Endothelial cell of umbilical vein (primary cell): ENCODE measurements around the gene ZEB1. TPM values are rescaled to one million over a fixed set of nuclear protein-coding genes. Genes with fewer than 3 reads are reported as not detected.

Experiments
- BruUV-seq: library from RNA; stranded (reverse); fragments of 400-500 nt; replicated peaks from 2 replicates; lab custom pipeline; 2021; lab: Mats Ljungman, UMichigan
- CTCF ChIA-PET: fragments of 300-600, 350-600 bp; sonication (Branson Sonifier 250); formaldehyde crosslinking; loops from one replicate; lab custom pipeline; 2021; ENCODE audit warnings: antibody characterized with exemption, inconsistent platforms; lab: Charles Lee
- POLR2A ChIA-PET: fragments of 300-600, 350-600 bp; sonication (Branson Sonifier 250); formaldehyde crosslinking; loops from one replicate; lab custom pipeline; 2021; ENCODE audit warnings: antibody characterized with exemption, inconsistent platforms; lab: Charles Lee
- DNase-seq: peaks from one replicate; pipeline ENCODE4 v3.0.0-alpha.2; 2011; ENCODE audit warnings: low read depth, low spot score
- FAIRE-seq: peaks from 2 replicates; lab custom pipeline; 2011; peaks lifted over from hg19 to GRCh38; lab: Jason Lieb, UNC
- H2AFZ ChIP-seq: 2 replicates; pipeline ENCODE4 v1.6.0; 2012; ENCODE audit warnings: low read depth, low read length, control low read depth, inconsistent platforms
- H3K27ac ChIP-seq: 2 replicates; pipeline ENCODE4 v1.5.1; 2011; ENCODE audit warnings: low read depth, mild to moderate bottlenecking, control low read depth, low read length, moderate library complexity; ENCODE audit not compliant: insufficient read depth
- H3K27me3 ChIP-seq, 2 experiments: 2 replicates each; pipeline versions ENCODE4 v1.6.0 to v1.6.1; 2011; ENCODE audit warnings: low read length in 2 of 2, mixed read lengths in 1 of 2; ENCODE audit not compliant: control insufficient read depth in 2 of 2, insufficient read depth in 2 of 2
- H3K36me3 ChIP-seq, 2 experiments: 2 replicates in 1 of 2; 3 replicates in 1 of 2; pipeline ENCODE4 v1.5.1; 2011; ENCODE audit warnings: low read length in 2 of 2, mild to moderate bottlenecking in 1 of 2, moderate library complexity in 1 of 2; ENCODE audit not compliant: control insufficient read depth in 2 of 2, insufficient read depth in 2 of 2; ENCODE audit errors: extremely low read depth in 1 of 2
- H3K4me1 ChIP-seq: 3 replicates; pipeline ENCODE4 v1.5.1; 2011; ENCODE audit warnings: mild to moderate bottlenecking, low read length; ENCODE audit not compliant: control insufficient read depth, insufficient read depth; ENCODE audit errors: extremely low read depth
- H3K4me2 ChIP-seq: 2 replicates; pipeline ENCODE4 v1.6.1; 2011; ENCODE audit warnings: low read length, control low read depth, mixed read lengths; ENCODE audit not compliant: insufficient read depth
- H3K4me3 ChIP-seq, 3 experiments: fragments of 200-600 bp in 1 of 3; sonication (generic), shearing (Covaris generic) in 1 of 3; replicated peaks in 1 of 3; 2 replicates each; pipeline ENCODE4 v1.5.1; 2011 to 2016; ENCODE audit warnings: control low read depth in 3 of 3, low read length in 3 of 3, mild to moderate bottlenecking in 2 of 3, inconsistent platforms in 1 of 3, low read depth in 1 of 3, moderate library complexity in 1 of 3; ENCODE audit not compliant: insufficient read depth in 1 of 3
- H3K79me2 ChIP-seq: 2 replicates; pipeline ENCODE4 v1.6.0; 2012; ENCODE audit warnings: low read length, inconsistent platforms; ENCODE audit not compliant: control insufficient read depth, insufficient read depth
- H3K9ac ChIP-seq: replicated peaks from 2 replicates; pipeline ENCODE3; 2011; ENCODE audit warnings: low read length, control low read depth; ENCODE audit not compliant: insufficient read depth; ENCODE audit errors: extremely low read depth
- H3K9me1 ChIP-seq: replicated peaks from 3 replicates; pipeline ENCODE4 v1.6.0; 2011; ENCODE audit warnings: mild to moderate bottlenecking, low read length; ENCODE audit not compliant: control insufficient read depth, insufficient read depth; ENCODE audit errors: extremely low read depth
- H3K9me3 ChIP-seq: replicated peaks from 2 replicates; pipeline ENCODE4 v1.5.1; 2012; ENCODE audit warnings: low read length, inconsistent platforms; ENCODE audit not compliant: control insufficient read depth, insufficient read depth
- H4K20me1 ChIP-seq: replicated peaks from 2 replicates; pipeline ENCODE3; 2011; ENCODE audit warnings: mild to moderate bottlenecking, low read length; ENCODE audit not compliant: control insufficient read depth, insufficient read depth; ENCODE audit errors: extremely low read depth
- CTCF ChIP-seq, 2 donors: IDR thresholded peaks; 1 replicate in 1 of 2; 2 replicates in 1 of 2; pipeline ENCODE4 v1.5.1; 2011; ENCODE audit warnings: low read length in 2 of 2, mild to moderate bottlenecking in 2 of 2, moderate library complexity in 2 of 2, control low read depth in 1 of 2, inconsistent platforms in 1 of 2, low read depth in 1 of 2; ENCODE audit not compliant: insufficient read depth in 1 of 2; ENCODE audit errors: extremely low read depth in 1 of 2
- EZH2 ChIP-seq: IDR thresholded peaks from 2 replicates; pipeline ENCODE4 v1.6.1; 2012; ENCODE audit warnings: borderline replicate concordance, low read depth, mild to moderate bottlenecking, moderate library complexity, low read length, inconsistent platforms; ENCODE audit not compliant: severe bottlenecking
- FOS ChIP-seq: IDR thresholded peaks from 2 replicates; pipeline ENCODE4 v1.6.1; 2011; ENCODE audit warnings: mild to moderate bottlenecking, low read length, moderate library complexity, borderline replicate concordance; ENCODE audit not compliant: insufficient read depth
- GATA2 ChIP-seq: IDR thresholded peaks from 2 replicates; pipeline ENCODE4 v1.7.0; 2011; ENCODE audit warnings: low read depth, mild to moderate bottlenecking, moderate library complexity, mixed read lengths, low read length; ENCODE audit not compliant: insufficient read length, insufficient read depth
- JUN ChIP-seq: IDR thresholded peaks from 2 replicates; pipeline ENCODE4 v1.6.1; 2011; ENCODE audit warnings: borderline replicate concordance, low read depth; ENCODE audit not compliant: insufficient read length, insufficient read depth
- MAX ChIP-seq: IDR thresholded peaks from 2 replicates; pipeline ENCODE4 v1.6.1; 2011; ENCODE audit not compliant: insufficient read depth, insufficient read length
- MYC ChIP-seq: IDR thresholded peaks from one replicate; pipeline ENCODE4 v1.6.1; 2011; ENCODE audit warnings: mild to moderate bottlenecking, low read depth, low read length
- POLR2A ChIP-seq: IDR thresholded peaks from 2 replicates; pipeline ENCODE4 v1.6.1; 2012; ENCODE audit warnings: low read depth, mild to moderate bottlenecking, control low read depth, low read length
- POLR2AphosphoS5 ChIP-seq: IDR thresholded peaks from 2 replicates; pipeline ENCODE4 v1.6.1; 2012; ENCODE audit warnings: low read depth, mild to moderate bottlenecking, control low read depth, low read length, moderate library complexity; ENCODE audit not compliant: insufficient read depth
- dilution Hi-C: fragments of 300-500 bp; cut with MboI; formaldehyde crosslinking; loops from one replicate; pipeline ENCODE4 v1.15.0; 2019; ENCODE audit warnings: low sequenced_read_pairs; ENCODE audit not compliant: extremely low pct_ligation_motif_present
- intact Hi-C: fragments of 100-400 bp; cut with micrococcal nuclease; formaldehyde crosslinking; loops from one replicate; pipeline ENCODE4 v1.10.0; 2022
- polyA plus RNA-seq, 4 experiments: library from polyadenylated mRNA; depleted of rRNA in 3 of 4; stranded (reverse) in 3 of 4; unstranded in 1 of 4; fragments of >200 nt; gene quantifications; 2 replicates each; pipeline versions ENCODE4 v1.2.1 to v1.2.3, GENCODE V29; 2011 to 2012; ENCODE audit warnings: missing spikeins in 1 of 4
- total RNA-seq: library from RNA; stranded (reverse); gene quantifications from 2 replicates; pipeline ENCODE4 v1.2.3, GENCODE V29; 2021

Gene ZEB1
- total and polyA plus RNA-seq, 2 donors (not counting 3 experiments of a cell fraction or from before 2014, with no cell fraction given) = 19.8 to 130 TPM

- intact Hi-C loops = no loop called here
- DNase-seq (no peak), FAIRE-seq (no peak)
- TF ChIP-seq EZH2 (no peak), MYC (no peak), GATA2 (no peak), MAX (no peak), POLR2AphosphoS5 (no peak), JUN (no peak), POLR2A (no peak), FOS (no peak), CTCF (IDR thresholded peaks at IDR 0.05; ENCODE audit: extremely low read depth in 1 of 2, insufficient read depth in 1 of 2, low read depth in 1 of 2, low read length in 2 of 2) (no peak)
- Histone ChIP-seq H2AFZ (no peak overlapping the region), H3K4me2 (peak overlapping the region; percentile 60), H4K20me1 (no peaks in the 10 kb centered on the region), H3K9me3 (no peaks in the 10 kb centered on the region), H3K27ac (peak overlapping the region; percentile 2), H3K36me3 (peaks cover 0 to 11% of the 10 kb centered on the region in 2 experiments), H3K27me3 (no peaks in the 10 kb centered on the region), H3K4me3 (no peak overlapping the region), H3K4me1 (peaks cover 22% of the 10 kb centered on the region), H3K9ac (no peak overlapping the region), H3K79me2 (peaks cover 85% of the 10 kb centered on the region), H3K9me1 (no peaks in the 10 kb centered on the region)
- CTCF ChIA-PET = interaction anchor here (0.7 to 2.0 kb wide), 7 partner anchors 9 to 632 kb away, joined by 3 to 8 read pairs (median 4); no protein-coding TSS in a partner anchor
- dilution Hi-C loops = no loop called here
- BruUV-seq = no TSS peak
- POLR2A ChIA-PET = no interaction called here
Observed at GRCh38 chr10:31383810-31384588, 65.0 kb downstream of the ZEB1 start.
